Superior temporal gyrus (tissue), 1 donor: ENCODE data around the gene ZNF783.
A peak's percentile ranks its signal among the peaks of the same experiment; 100 is the strongest.
"Not testable (repeated sequence)": the region's sequence is repeated elsewhere in the genome, so short reads cannot be mapped to it uniquely, and the experiment has no call there.

Source experiments
- DNase-seq: peaks from one replicate; pipeline ENCODE4 v3.0.0-alpha.2; 2016; ENCODE audit errors: extremely low spot score

Gene ZNF783

DNA sequence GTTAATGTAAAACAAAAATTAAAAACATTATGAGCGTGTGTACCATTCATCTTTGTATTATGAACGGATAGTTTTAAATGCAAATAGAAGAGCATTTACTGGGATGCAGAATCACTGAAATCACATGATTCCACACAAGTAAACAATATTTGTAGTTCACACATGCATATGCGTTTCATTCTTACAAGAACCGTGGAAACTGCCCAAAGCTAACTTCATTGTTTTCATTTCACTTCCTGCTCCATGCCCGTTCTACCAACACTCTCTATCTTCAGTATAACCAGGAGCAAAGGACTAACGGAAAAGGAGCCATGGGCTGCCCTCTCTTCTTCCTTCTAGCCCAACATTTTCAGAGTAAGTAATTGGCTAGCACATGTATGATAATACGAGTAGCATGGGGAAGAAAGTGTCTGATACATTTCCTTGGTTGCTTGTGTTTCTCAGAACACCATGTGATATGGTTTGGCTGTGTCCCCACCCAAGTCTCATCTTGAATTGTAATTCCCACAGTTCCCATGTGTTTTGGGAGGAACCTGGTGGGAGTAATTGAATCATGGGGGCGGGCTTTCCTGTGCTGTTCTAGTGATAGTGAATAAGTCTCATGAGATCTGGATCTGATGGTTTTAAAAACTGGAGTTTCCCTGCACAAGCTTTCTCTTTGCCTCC lies 38.8 kb downstream of the ZNF783 start:
- DNase-seq = no peak

GRCh38 chr7:149302222-149302621 lies 40.2 kb downstream of the ZNF783 start:
- no peak for DNase-seq

DNA sequence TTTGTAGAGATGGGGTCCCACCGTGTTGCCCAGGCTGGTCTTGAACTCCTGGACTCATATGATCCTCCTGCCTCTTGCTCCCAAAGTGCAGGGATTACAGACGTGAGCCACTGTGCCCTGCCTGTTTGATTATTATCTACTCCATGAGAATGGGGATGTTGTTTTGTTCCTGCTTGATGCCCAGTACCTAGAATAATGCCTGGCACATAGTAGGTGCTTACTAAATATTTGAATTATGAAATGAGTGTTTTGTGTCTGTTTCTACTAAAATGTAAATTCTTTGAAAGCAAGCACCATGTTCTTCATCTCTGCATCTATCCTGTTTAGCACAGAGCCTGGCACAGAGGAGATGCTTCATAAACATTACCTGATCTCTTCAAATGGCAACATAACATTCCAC lies 40.9 kb downstream of the ZNF783 start:
- no peak for DNase-seq

- no peak for DNase-seq
Measured at GRCh38 chr7:149304006-149304405, 42.0 kb downstream of the ZNF783 start.

GRCh38 chr7:149306854-149307253 lies 44.9 kb downstream of the ZNF783 start:
- no peak for DNase-seq

DNA sequence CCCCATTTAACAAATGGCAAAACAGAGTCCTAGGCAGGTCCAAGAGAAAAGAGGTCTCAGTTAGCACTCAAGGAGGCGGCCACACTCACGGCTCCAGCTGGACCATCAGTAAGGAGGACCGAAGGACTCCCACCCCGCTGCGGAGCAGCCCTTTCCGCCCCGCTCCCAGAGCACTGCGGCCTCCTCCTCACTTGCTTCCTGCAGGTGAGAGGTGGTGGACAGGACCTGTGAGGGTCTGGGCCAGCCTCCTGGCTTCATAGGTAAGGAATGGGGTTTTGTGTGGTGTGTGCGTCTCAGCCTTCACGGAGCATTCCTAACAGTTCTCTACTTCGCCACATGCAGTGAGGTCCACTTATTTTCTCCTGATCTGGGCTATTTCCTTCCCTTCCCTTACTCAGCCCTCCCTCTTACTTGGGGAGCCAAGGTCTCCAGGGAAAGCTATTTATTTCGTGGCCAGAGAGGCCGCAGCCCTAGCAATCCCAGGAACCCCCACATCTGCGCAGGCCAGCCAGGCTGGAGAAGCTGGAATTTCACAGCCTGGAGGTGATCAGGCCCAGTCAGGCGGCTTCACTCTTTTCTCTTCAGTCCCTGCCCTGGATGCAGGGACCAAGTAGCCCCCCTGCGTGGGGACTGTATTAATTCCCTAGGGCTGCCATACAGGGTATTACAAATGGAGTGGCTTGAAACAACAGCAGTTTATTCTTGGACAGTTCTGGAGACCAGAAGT lies 45.9 kb downstream of the ZNF783 start:
- DNase-seq = no peak

- DNase-seq = peak; percentile 48
Measured at GRCh38 chr7:149310113-149310836, 48.3 kb downstream of the ZNF783 start.

DNA sequence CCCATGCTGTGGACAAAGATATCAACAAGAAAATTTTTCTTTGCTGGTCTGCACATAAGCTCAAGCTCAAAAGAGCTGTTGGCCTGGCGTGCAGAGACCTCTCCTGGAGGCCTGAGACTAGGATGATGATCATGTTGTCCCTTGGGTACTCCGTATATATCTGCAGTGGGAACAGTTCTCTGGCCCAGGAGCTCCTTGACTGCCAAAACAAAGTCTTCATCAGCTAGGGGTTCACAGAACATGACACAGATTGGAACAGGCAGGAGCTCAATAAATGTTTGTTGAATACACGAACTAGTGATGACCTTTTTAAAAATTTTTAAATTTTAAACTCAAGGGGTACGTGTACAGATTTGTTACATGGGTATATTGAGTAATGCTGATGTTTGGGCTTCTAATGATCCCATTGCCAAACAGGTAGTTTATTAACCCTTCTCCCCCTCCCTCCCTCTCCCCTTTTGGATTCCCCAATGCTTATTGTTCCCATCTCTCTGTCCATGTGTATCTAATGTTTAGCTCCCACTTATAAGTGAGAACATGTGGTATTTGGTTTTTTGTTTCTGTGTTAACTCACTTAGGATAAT lies 49.1 kb downstream of the ZNF783 start:
- DNase-seq = no peak

DNA sequence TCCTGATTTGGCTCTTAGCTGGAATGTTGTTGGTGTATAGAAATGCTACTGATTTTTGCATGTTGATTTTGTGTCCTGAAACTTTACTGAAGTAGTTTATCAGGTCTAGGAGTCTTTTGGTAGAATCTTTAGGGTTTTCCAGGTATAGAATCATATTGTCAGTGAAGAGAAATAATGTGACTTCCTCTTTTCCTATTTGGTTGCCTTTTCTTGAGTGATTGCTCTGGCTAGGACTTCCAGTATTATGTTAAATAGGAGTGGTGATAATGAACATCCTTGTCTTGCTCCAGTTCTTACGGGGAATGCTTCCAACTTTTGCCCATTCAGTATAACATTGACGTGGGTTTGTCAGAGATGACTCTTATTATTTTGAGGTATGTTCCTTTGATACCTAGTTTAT lies 52.0 kb downstream of the ZNF783 start:
- DNase-seq = no peak

DNA sequence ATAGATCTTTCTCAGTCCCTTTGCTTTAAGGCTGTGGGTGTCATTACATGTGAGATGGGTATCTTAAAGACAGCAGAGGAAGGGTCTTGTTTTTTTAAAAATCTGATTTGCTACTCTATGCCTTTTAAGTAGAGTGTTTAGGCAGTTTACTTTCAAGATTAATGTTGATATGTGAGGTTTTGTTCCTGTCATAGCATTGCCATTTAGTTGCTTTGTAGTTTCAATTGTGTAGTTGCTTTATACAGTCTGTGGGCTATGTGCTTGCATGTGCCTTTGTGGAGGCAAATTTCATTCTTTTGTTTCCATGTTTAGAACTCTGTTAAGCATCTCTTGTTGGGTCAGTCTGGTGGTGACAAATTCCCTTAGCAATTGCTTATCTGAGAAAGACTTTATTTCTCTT lies 54.6 kb downstream of the ZNF783 start:
- no peak for DNase-seq

DNA sequence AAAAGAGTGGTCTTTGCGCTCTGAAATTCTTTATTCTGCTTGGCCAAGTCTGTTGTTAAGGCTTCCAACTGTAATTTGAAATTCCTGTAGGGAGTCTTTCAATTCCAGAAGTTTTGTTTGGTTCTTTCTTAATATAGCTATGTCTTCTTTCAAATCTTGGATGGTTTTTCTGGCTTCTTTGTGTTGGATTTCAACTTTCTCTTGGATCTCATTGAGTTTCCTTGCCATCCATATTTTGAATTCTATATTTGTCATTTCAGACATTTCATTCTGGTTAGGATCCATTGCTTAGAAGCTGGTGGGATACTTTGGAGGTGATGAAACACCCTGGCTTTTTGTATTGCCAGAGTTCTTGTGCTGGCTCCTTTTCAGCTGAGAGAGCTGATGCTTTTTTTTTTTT lies 55.5 kb downstream of the ZNF783 start:
- DNase-seq = no peak

DNA sequence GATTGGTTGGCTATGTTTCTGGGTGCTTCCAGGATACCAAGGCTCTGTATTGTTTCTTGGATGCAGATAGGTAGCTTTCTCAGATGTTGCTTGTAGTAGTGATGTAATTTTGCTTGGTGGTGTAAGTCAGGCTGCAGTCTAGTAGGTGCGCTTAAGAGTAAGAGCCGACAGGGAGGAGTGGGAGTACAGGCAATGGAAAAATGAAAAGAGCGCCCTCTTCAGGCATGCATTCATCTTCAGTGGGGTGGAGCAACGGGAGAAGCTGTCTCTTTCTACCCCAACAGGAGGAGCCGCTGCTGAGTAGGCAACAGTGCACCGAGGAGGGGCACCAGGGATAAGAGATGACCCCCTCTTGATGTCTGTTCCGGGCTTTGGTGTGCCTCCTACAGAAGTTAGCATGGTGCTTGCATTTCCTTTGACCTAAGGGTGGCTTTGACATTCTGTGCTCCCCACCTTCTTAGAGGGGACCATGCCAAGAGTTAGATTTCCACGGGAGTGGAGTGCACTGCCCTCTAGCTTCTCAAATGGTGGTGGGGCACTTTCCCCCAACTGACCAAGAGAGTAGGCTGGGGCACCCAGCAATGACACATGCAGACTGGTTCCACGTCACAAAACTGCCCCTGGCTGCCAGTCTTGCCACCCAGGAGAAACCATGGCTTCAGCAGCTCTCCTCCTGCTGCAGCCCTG lies 56.1 kb downstream of the ZNF783 start:
- no peak for DNase-seq

- DNase-seq = no peak
Measured at GRCh38 chr7:149319376-149319775, 57.4 kb downstream of the ZNF783 start.

GRCh38 chr7:149320313-149321124 lies 58.5 kb downstream of the ZNF783 start:
- no peak for DNase-seq

DNA sequence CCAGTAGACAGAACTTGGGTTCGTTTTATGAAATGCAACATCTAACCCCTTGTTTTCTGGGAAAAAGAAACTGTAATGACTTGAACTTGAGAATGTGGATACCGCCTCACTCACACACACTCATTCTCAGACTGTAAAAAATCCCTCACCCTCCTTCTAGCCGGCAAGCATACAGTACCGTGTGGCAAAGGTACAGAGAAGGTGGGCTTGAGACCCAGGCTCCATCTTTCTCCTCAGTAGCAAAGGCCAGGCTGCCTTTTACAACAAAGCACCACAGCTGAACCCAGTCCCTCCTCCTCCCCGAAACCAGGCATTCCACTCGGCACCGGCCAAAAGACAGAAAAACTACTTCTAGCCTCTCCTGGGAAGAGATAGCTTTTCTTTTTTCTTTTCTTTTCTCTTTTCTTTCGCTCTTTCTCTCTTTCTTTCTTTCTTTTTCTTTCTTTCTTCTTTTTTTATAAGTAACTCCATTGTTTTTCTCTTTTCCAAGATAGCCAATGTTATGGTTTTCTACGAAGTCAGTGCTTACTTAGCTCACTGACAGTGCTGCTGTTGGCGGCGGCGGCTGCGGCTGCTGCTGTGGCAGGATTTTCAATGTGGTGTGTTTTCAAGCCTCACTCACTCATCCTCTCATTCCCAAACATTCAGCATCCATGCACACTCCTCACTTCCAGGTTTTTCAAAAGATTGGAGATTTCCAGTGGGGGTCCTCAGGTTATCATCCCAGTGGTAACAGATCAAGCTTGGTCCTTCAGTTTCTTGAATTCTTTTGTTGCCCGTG lies 59.3 kb downstream of the ZNF783 start:
- not testable (repeated sequence) for DNase-seq

- DNase-seq = no peak
Measured at GRCh38 chr7:149321978-149322541, 60.1 kb downstream of the ZNF783 start.

DNA sequence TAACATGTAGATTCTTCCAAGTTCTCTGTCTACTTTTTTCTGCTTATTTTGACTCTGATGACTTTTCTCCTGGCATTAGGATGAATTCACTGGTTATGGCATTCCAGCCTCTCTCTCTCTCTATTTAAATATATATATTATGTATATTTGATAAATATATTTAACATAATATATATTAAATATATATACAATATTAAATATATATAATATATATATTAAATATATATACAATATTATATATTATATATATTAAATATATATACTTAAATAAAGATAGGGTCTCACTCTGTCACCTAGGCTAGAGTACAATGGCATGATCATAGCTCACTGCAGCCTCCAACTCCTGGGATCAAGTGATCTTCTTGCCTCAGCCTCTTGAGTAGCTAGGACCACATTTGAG lies 60.7 kb downstream of the ZNF783 start:
- DNase-seq = no peak

GRCh38 chr7:149325248-149325647 lies 63.3 kb downstream of the ZNF783 start:
- DNase-seq = no peak

GRCh38 chr7:149329265-149329664 lies 67.3 kb downstream of the ZNF783 start:
- DNase-seq = no peak

- no peak for DNase-seq
Measured at GRCh38 chr7:149329766-149330334, 67.9 kb downstream of the ZNF783 start.
